IPS-20b (cell line): ENCODE results near the gene SMAGP.
"Not testable (repeated sequence)": the region's sequence is repeated elsewhere in the genome, so short reads cannot be mapped to it uniquely, and the experiment has no call there.

Experiments used
- H3K27ac ChIP-seq: one replicate; pipeline ENCODE4 v1.5.1; 2013; ENCODE audit warnings: low read length
- H3K27me3 ChIP-seq: 2 replicates; pipeline ENCODE4 v1.6.1; 2013; ENCODE audit warnings: mild to moderate bottlenecking, low read length, inconsistent platforms; ENCODE audit not compliant: insufficient read depth
- H3K36me3 ChIP-seq: 2 replicates; pipeline ENCODE4 v1.6.1; 2013; ENCODE audit warnings: low read depth, mild to moderate bottlenecking, inconsistent platforms, low read length, moderate library complexity; ENCODE audit not compliant: insufficient read depth
- H3K4me1 ChIP-seq: 2 replicates; pipeline ENCODE4 v1.6.1; 2013; ENCODE audit warnings: mild to moderate bottlenecking, control low read depth, inconsistent platforms, low read length, moderate library complexity; ENCODE audit not compliant: insufficient read depth
- H3K4me3 ChIP-seq: 2 replicates; pipeline ENCODE4 v1.5.1; 2013; ENCODE audit warnings: mild to moderate bottlenecking, low read length, inconsistent platforms
- H3K9ac ChIP-seq: 2 replicates; pipeline ENCODE4 v1.6.1; 2013; ENCODE audit warnings: low read depth, mild to moderate bottlenecking, inconsistent platforms, low read length, moderate library complexity
- H3K9me3 ChIP-seq: 2 replicates; pipeline ENCODE4 v1.6.1; 2013; ENCODE audit warnings: mild to moderate bottlenecking, low read depth, low read length, inconsistent platforms; ENCODE audit not compliant: insufficient read depth

SMAGP gene

GRCh38 chr12:51238037-51238509 lies 32.1 kb downstream of the SMAGP start:
- H3K9me3 ChIP-seq = no peaks in the 10 kb centered on the region
- H3K36me3 ChIP-seq = peaks cover 32% of the 10 kb centered on the region
- peak overlapping the region; percentile 99 for H3K4me3 ChIP-seq
- peaks cover 5% of the 10 kb centered on the region; the same call in 1 of the 2 replicates for H3K4me1 ChIP-seq
- no peaks in the 10 kb centered on the region for H3K27me3 ChIP-seq
- H3K27ac ChIP-seq = peak overlapping the region; percentile 98
- H3K9ac ChIP-seq = peak overlapping the region; percentile 81

- Histone ChIP-seq H3K27me3 (no peaks in the 10 kb centered on the region), H3K4me1 (no peaks in the 10 kb centered on the region), H3K4me3 (no peak overlapping the region), H3K36me3 (no peaks in the 10 kb centered on the region; the same call in 1 of the 2 replicates), H3K9me3 (no peaks in the 10 kb centered on the region), H3K27ac (no peak overlapping the region), H3K9ac (no peak overlapping the region)
Observed at GRCh38 chr12:51234530-51234929, 35.7 kb downstream of the SMAGP start.

DNA sequence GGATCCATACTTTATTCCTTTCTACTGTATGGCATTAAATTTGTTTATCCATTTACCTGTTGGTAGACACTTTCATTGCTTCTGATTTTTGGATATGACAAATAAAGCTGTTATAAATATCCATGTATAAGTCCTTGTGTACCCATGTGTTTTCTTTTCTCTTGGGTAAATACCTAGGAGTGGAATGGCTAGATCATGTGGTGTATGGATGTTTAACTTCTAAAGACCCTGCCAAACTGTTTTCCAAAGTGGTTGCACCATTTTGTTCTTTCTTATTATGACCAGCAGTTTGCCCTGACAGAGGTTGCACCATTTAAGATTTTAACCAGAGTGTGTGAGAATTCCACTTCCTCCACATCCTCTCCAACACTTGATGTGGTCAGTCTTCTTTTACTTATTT lies 37.6 kb downstream of the SMAGP start:
- Histone ChIP-seq H3K36me3 (no peaks in the 10 kb centered on the region), H3K4me3 (no peak overlapping the region), H3K27me3 (no peaks in the 10 kb centered on the region), H3K27ac (no peak overlapping the region), H3K4me1 (no peaks in the 10 kb centered on the region), H3K9ac (no peak overlapping the region), H3K9me3 (no peaks in the 10 kb centered on the region)

GRCh38 chr12:51229116-51229809 lies 41.0 kb downstream of the SMAGP start:
- Histone ChIP-seq H3K4me1 (no peaks in the 10 kb centered on the region), H3K9me3 (no peaks in the 10 kb centered on the region), H3K36me3 (no peaks in the 10 kb centered on the region), H3K4me3 (no peak overlapping the region), H3K9ac (no peak overlapping the region), H3K27ac (no peak overlapping the region), H3K27me3 (no peaks in the 10 kb centered on the region)

DNA sequence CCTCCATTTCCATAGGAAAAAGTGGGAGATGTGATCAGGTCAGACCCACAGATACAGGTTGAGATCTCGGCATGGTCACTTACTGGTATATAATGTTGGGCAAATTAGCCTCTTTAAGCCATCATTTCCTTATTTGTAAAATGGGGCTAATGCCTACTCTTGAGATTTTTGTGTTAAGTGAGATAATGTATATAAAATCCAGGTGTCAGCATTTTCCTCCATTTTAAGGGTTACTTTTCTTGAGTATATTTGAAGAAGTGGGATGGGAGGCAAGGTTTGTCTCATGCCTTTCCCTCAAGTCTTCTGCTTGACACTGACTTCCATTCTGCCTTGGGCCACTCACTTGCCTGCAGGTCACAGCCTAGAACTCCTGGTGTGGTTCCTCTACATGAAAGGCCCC lies 42.3 kb downstream of the SMAGP start:
- no peaks in the 10 kb centered on the region for H3K36me3 ChIP-seq
- H3K4me3 ChIP-seq = no peak overlapping the region
- no peaks in the 10 kb centered on the region for H3K27me3 ChIP-seq
- H3K9ac ChIP-seq = no peak overlapping the region
- no peaks in the 10 kb centered on the region for H3K9me3 ChIP-seq
- no peak overlapping the region for H3K27ac ChIP-seq
- no peaks in the 10 kb centered on the region for H3K4me1 ChIP-seq

DNA sequence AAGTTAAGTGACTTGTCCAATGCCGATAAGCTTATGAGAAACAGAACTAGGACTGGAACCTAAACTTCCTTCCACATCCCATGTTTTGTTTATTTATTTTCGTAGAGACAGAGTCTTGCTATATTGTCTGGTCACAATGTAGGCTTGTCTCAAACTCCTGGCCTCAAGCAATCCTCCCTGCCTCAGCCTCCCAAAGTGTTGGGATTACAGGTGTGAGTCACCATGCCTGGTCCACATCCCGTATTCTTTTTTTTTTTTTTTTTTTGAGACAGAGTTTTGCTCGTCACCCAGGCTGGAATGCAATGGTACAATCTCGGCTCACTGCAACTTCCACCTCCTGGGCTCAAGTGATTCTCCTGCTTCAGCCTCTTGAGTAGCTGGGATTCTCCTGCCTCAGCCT lies 43.1 kb downstream of the SMAGP start:
- H3K9me3 ChIP-seq, H3K27ac ChIP-seq, H3K4me3 ChIP-seq: not testable (repeated sequence)

DNA sequence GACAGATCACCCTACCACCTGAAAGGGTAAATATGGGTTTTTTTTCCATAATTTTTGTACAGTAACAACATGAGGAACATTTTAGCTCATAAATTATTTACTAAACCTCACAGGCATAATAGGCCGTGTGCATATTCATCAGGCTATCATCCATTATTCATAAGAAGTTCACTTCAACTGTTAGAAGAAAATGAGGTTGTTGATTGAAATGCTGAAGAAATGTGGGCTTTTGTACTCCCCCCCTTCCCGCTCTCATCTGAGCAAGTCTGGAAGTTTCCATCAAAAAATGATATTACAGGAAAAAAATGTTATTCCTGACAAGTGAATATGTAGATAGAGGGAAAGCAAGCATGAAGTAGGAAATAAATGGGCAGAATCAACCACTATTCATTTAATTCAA lies 44.4 kb downstream of the SMAGP start:
- Histone ChIP-seq H3K4me3 (no peak overlapping the region), H3K36me3 (no peaks in the 10 kb centered on the region), H3K9ac (no peak overlapping the region), H3K27ac (no peak overlapping the region), H3K4me1 (no peaks in the 10 kb centered on the region), H3K9me3 (no peaks in the 10 kb centered on the region), H3K27me3 (no peaks in the 10 kb centered on the region)

More for the DNA sequence above, 43.1 kb downstream of the SMAGP start:
- H3K9ac ChIP-seq, H3K27me3 ChIP-seq, H3K36me3 ChIP-seq, H3K4me1 ChIP-seq: not testable (repeated sequence)

- no peaks in the 10 kb centered on the region for H3K9me3 ChIP-seq
- no peaks in the 10 kb centered on the region for H3K36me3 ChIP-seq
- H3K4me3 ChIP-seq = no peak overlapping the region
- H3K9ac ChIP-seq = no peak overlapping the region
- H3K27ac ChIP-seq = no peak overlapping the region
- H3K27me3 ChIP-seq = no peaks in the 10 kb centered on the region
- no peaks in the 10 kb centered on the region for H3K4me1 ChIP-seq
Observed at GRCh38 chr12:51225234-51225633, 45.0 kb downstream of the SMAGP start.

- Histone ChIP-seq H3K4me1 (0 out of 2 replicates have a peak, but pooled peaks cover 2% of the 10 kb centered on the region), H3K36me3 (no peaks in the 10 kb centered on the region), H3K27ac (no peak overlapping the region), H3K27me3 (no peaks in the 10 kb centered on the region), H3K4me3 (no peak overlapping the region), H3K9ac (no peak overlapping the region), H3K9me3 (no peaks in the 10 kb centered on the region)
Observed at GRCh38 chr12:51224625-51225024, 45.6 kb downstream of the SMAGP start.

- H3K4me1 ChIP-seq = peaks cover 16% of the 10 kb centered on the region; the same call in 1 of the 2 replicates
- H3K36me3 ChIP-seq = no peaks in the 10 kb centered on the region
- no peak overlapping the region for H3K4me3 ChIP-seq
- no peak overlapping the region for H3K27ac ChIP-seq
- no peaks in the 10 kb centered on the region for H3K27me3 ChIP-seq
- no peaks in the 10 kb centered on the region for H3K9me3 ChIP-seq
- H3K9ac ChIP-seq = no peak overlapping the region
Observed at GRCh38 chr12:51222461-51222860, 47.8 kb downstream of the SMAGP start.

DNA sequence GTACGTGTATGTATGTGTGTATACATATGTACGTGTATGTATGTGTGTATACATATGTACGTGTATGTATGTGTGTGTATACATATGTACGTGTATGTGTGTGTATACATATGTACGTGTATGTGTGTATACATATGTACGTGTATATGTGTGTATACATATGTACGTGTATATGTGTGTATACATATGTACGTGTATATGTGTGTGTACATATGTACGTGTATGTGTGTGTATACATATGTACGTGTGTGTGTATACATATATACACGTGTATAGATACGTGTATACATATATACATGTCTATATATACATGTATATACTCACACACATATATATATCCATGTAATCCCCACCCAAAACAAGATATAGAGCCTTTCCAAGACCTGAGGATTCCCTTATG lies 50.4 kb downstream of the SMAGP start:
- not testable (repeated sequence) for H3K27ac ChIP-seq, H3K36me3 ChIP-seq, H3K9me3 ChIP-seq, H3K9ac ChIP-seq, H3K27me3 ChIP-seq
- H3K4me3 ChIP-seq = peak overlapping the region; percentile 75
- peaks cover 16% of the 10 kb centered on the region; the same call in 1 of the 2 replicates for H3K4me1 ChIP-seq

GRCh38 chr12:51219322-51219721 lies 50.9 kb downstream of the SMAGP start:
- H3K27me3 ChIP-seq = no peaks in the 10 kb centered on the region
- H3K36me3 ChIP-seq = no peaks in the 10 kb centered on the region
- H3K9me3 ChIP-seq = no peaks in the 10 kb centered on the region
- H3K4me1 ChIP-seq = peaks cover 16% of the 10 kb centered on the region; the same call in 1 of the 2 replicates
- no peak overlapping the region for H3K27ac ChIP-seq
- peak overlapping the region; percentile 75 for H3K4me3 ChIP-seq
- H3K9ac ChIP-seq = peak overlapping the region; percentile 88; the same call in 1 of the 2 replicates
